ENCODE results near the gene TXLNA.

DNA sequence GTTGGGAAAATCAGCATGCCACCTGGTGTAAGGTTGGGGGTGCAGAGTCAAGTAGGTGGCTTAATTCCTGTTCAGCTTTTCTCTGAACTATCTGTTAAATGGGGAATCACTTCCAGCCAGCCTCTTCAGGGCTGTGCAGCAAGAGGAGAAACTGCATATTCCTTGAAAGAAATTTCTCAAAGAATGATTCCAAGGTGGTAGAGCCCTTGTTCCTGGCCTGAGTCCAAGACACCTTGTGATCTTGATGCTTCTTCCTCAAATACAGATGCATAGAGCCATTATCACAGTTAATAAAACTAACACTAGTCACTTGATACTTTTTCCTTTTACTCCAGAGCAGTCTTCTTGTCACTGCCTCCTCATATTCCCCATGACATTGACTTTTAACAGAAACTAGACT is 5.2 kb downstream of the TXLNA start:
- TF ChIP-seq POLR2AphosphoS5 (IDR thresholded peaks at IDR 0.05; ENCODE audit: low read depth, low read length) (no peak), TAF1 (IDR thresholded peaks at IDR 0.05; ENCODE audit: borderline replicate concordance, insufficient read depth, low read length) (no peak), SIN3A (IDR thresholded peaks at IDR 0.05; ENCODE audit: borderline replicate concordance, insufficient read depth, low read length) (no peak)

Data from PFSK-1 (cell line).